PC-3 (cell line): ENCODE measurements around the gene C2orf78. TPM values are rescaled to one million over a fixed set of nuclear protein-coding genes. Genes with fewer than 3 reads are reported as not detected.

Experiments used
- ATAC-seq: fragments of 200-7000 bp; cut with Tn5 transposase; 2 replicates; pipeline ENCODE4 v1.9.1; 2020; ENCODE audit warnings: mild to moderate bottlenecking, moderate library complexity
- BruUV-seq: library from RNA; stranded (reverse); fragments of 400-500 nt; replicated peaks from 2 replicates; lab custom pipeline; 2021; lab: Mats Ljungman, UMichigan
- CTCF ChIA-PET: fragments of 300-600 bp; sonication (Branson Sonifier 250); formaldehyde crosslinking; loops from one replicate; lab custom pipeline; 2022; ENCODE audit warnings: antibody characterized with exemption; lab: Charles Lee
- POLR2A ChIA-PET: fragments of 300-600 bp; sonication (Branson Sonifier 250); formaldehyde crosslinking; loops from one replicate; lab custom pipeline; 2022; ENCODE audit warnings: antibody characterized with exemption; ENCODE audit not compliant: unreplicated experiment; lab: Charles Lee
- DNase-seq: peaks from one replicate; pipeline ENCODE4 v3.0.0-alpha.2; 2015
- H2AFZ ChIP-seq: fragments of 300-600 bp; sonication (generic); 2 replicates; pipeline ENCODE4 v1.6.0; 2016; ENCODE audit warnings: antibody characterized with exemption, low read length
- H3F3A ChIP-seq: fragments of 300-600 bp; sonication (generic); one replicate; pipeline ENCODE4 v1.6.0; 2017; ENCODE audit warnings: antibody characterized with exemption, low read length, control low read depth, mild to moderate bottlenecking; ENCODE audit not compliant: unreplicated experiment
- H3K27ac ChIP-seq: fragments of 300-600 bp; sonication (generic); 2 replicates; pipeline ENCODE4 v1.5.1; 2016; ENCODE audit warnings: mild to moderate bottlenecking, low read length
- H3K27me3 ChIP-seq: fragments of 300-600 bp; sonication (generic); 2 replicates; pipeline ENCODE4 v1.6.1; 2016; ENCODE audit warnings: low read length, mixed read lengths
- H3K36me3 ChIP-seq: fragments of 300-600 bp; sonication (generic); 2 replicates; pipeline ENCODE4 v1.6.1; 2016; ENCODE audit warnings: low read depth, mixed run types, low read length, mixed read lengths
- H3K4me1 ChIP-seq: fragments of 300-600 bp; sonication (generic); 2 replicates; pipeline ENCODE4 v1.5.1; 2016; ENCODE audit warnings: low read length; ENCODE audit not compliant: insufficient read depth
- H3K4me2 ChIP-seq: fragments of 300-600 bp; sonication (generic); 2 replicates; pipeline ENCODE4 v1.6.0; 2016; ENCODE audit warnings: low read length
- H3K4me3 ChIP-seq: fragments of 300-600 bp; sonication (generic); 2 replicates; pipeline ENCODE4 v1.5.1; 2016; ENCODE audit warnings: mild to moderate bottlenecking, low read length, mixed read lengths
- H3K79me2 ChIP-seq: fragments of 300-600 bp; sonication (generic); 2 replicates; pipeline ENCODE4 v1.6.1; 2017; ENCODE audit warnings: low read length, mixed read lengths
- H3K9ac ChIP-seq: fragments of 300-600 bp; sonication (generic); 2 replicates; pipeline ENCODE4 v1.6.0; 2016; ENCODE audit warnings: mild to moderate bottlenecking, low read length
- H3K9me2 ChIP-seq: fragments of 300-600 bp; sonication (generic); replicated peaks from 2 replicates; pipeline ENCODE4 v1.6.1; 2016; ENCODE audit warnings: mixed run types, low read length, mixed read lengths
- H3K9me3 ChIP-seq: fragments of 300-600 bp; sonication (generic); 2 replicates; pipeline ENCODE4 v1.6.1; 2016; ENCODE audit warnings: low read length, mixed read lengths
- H4K20me1 ChIP-seq: fragments of 300-600 bp; sonication (generic); 2 replicates; pipeline ENCODE4 v1.6.1; 2016; ENCODE audit warnings: low read length, mixed read lengths
- EZH2 ChIP-seq: fragments of 300-600 bp; sonication (generic); IDR thresholded peaks from one replicate; pipeline ENCODE4 v1.6.1; 2017; ENCODE audit warnings: antibody characterized with exemption, mild to moderate bottlenecking, low read length; ENCODE audit not compliant: unreplicated experiment
- EZH2phosphoT487 ChIP-seq: fragments of 300-600 bp; sonication (generic); IDR thresholded peaks from 2 replicates; pipeline ENCODE4 v1.6.1; 2018; ENCODE audit warnings: mild to moderate bottlenecking, antibody characterized with exemption, low read length, borderline replicate concordance
- intact Hi-C: fragments of 100-400 bp; cut with micrococcal nuclease; formaldehyde crosslinking; loops from 2 replicates; pipeline ENCODE4 v1.9.0; 2023
- total RNA-seq: library from RNA; depleted of rRNA; stranded (reverse); fragments of >200 nt; gene quantifications from 2 replicates; pipeline ENCODE4 v1.2.3, GENCODE V29; 2014
- TF ChIP-seq, protein P1 (sequence below): fragments of 300-600 bp; sonication (generic); conservative IDR thresholded peaks from 2 replicates; pipeline ENCODE4 v1.5.1; 2017; ENCODE audit warnings: antibody characterized with exemption, low read depth, mild to moderate bottlenecking, low read length

The C2orf78 gene
- total RNA-seq, 1 experiment from 2014 or later, result not detected

DNA sequence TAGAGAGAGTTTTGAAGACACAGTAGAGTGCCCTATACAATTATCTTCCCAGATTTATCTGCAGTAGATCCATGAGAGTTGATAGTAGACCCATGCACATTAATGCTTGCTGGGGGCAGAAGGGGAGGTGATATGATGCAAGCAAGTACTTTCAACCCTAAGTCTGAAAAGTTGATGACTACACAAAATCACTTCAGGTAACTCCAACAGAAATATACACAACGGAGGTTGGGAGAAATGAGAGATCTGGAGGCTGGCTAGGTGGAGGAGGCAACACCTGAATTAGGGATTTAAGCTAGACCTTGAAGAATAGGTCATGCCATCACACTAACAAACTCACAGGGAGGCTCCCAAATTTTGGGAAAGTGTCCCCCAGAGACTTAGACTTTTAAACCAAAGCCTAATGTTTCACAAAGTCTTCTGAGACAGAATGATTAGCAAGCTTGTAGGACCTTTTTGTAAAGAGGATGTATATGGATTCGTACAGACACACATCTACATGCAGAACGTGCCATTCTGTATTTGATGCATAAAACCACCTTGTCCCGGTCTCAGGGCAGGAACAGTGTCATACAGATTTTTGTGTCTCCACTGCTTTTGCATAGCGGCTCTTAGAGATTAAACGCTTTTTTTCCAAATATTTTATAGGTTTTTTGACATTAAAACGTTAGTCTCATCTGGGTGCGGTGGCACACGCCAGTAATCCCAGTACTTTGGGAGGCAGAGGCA, 43.8 kb downstream of the C2orf78 start:
- H4K20me1 ChIP-seq, result no peaks in the 10 kb centered on the region
- CTCF ChIA-PET, result interaction anchor here (0.5 to 1.5 kb wide), 10 partner anchors 11 to 323 kb away, joined by 3 to 10 read pairs (median 6); no protein-coding TSS in a partner anchor
- no peak overlapping the region for H3K9ac ChIP-seq
- H3F3A ChIP-seq, result no peaks in the 10 kb centered on the region
- intact Hi-C loops, result loop anchor here (2.0 kb wide), 1 partner anchor 99 kb away; the partner anchor contains the start of gene DGUOK
- H2AFZ ChIP-seq, result peak overlapping the region; percentile 90
- ATAC-seq (no peak), DNase-seq (no peak)
- no TSS peak for BruUV-seq
- no peaks in the 10 kb centered on the region for H3K9me2 ChIP-seq
- H3K4me2 ChIP-seq, result peak overlapping the region; percentile 90
- peak overlapping the region; percentile 82; the same call in 1 of the 2 replicates for H3K4me3 ChIP-seq
- POLR2A ChIA-PET, result interaction anchor here (0.6 to 0.8 kb wide), 6 partner anchors 80 to 354 kb away, joined by 3 to 9 read pairs (median 6); no protein-coding TSS in a partner anchor
- no peak overlapping the region for H3K27ac ChIP-seq
- H3K4me1 ChIP-seq, result peaks cover 56% of the 10 kb centered on the region
- no peaks in the 10 kb centered on the region for H3K9me3 ChIP-seq
- TF ChIP-seq, protein P1, sequence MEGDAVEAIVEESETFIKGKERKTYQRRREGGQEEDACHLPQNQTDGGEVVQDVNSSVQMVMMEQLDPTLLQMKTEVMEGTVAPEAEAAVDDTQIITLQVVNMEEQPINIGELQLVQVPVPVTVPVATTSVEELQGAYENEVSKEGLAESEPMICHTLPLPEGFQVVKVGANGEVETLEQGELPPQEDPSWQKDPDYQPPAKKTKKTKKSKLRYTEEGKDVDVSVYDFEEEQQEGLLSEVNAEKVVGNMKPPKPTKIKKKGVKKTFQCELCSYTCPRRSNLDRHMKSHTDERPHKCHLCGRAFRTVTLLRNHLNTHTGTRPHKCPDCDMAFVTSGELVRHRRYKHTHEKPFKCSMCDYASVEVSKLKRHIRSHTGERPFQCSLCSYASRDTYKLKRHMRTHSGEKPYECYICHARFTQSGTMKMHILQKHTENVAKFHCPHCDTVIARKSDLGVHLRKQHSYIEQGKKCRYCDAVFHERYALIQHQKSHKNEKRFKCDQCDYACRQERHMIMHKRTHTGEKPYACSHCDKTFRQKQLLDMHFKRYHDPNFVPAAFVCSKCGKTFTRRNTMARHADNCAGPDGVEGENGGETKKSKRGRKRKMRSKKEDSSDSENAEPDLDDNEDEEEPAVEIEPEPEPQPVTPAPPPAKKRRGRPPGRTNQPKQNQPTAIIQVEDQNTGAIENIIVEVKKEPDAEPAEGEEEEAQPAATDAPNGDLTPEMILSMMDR, result no peak
- TF ChIP-seq EZH2phosphoT487, result no peak
- TF ChIP-seq EZH2, result no peak
- H3K36me3 ChIP-seq, result peaks cover 11% of the 10 kb centered on the region; the same call in 1 of the 2 replicates
- peaks cover 21% of the 10 kb centered on the region for H3K79me2 ChIP-seq
- no peaks in the 10 kb centered on the region for H3K27me3 ChIP-seq

DNA sequence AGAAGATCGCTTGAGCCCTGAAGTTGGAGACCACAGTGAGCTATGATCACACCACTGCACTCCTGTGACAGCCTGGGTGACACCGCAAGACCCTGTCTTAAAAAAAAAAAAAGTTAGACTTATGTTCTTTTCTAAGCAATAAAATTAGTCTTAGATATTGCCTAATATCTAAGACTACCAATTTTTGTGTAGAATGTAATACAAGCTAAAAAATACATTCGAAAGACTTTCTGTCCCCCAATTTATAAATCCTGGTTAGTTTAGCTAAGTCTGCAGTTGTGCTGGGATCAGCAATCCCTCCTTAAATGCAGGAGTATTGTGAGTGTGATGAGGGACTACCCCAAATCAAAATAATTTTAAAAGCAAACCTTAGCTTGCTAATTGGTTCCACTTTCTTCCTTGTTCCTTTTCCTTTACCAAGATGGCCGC, 44.4 kb downstream of the C2orf78 start:
- BruUV-seq, result TSS peak; percentile 14

More for the DNA sequence above, 44.4 kb downstream of the C2orf78 start:
- Histone ChIP-seq H3K27ac (no peak overlapping the region), H3K4me2 (peak overlapping the region; percentile 90), H3K79me2 (peaks cover 21% of the 10 kb centered on the region), H2AFZ (peak overlapping the region; percentile 90), H3K4me1 (peaks cover 54% of the 10 kb centered on the region), H3K9ac (peak overlapping the region; percentile 92; the same call in 1 of the 2 replicates), H3K27me3 (no peaks in the 10 kb centered on the region), H3F3A (no peaks in the 10 kb centered on the region), H4K20me1 (no peaks in the 10 kb centered on the region), H3K9me3 (no peaks in the 10 kb centered on the region), H3K36me3 (peaks cover 12% of the 10 kb centered on the region), H3K9me2 (no peaks in the 10 kb centered on the region), H3K4me3 (peak overlapping the region; percentile 82)
- ChIA-PET CTCF (interaction anchor here (0.5 to 1.4 kb wide), 5 partner anchors 11 to 159 kb away, joined by 3 to 10 read pairs (median 4); no protein-coding TSS in a partner anchor), POLR2A (interaction anchor here (0.6 to 0.8 kb wide), 6 partner anchors 81 to 353 kb away, joined by 3 to 9 read pairs (median 6); no protein-coding TSS in a partner anchor)
- ATAC-seq (no peak), DNase-seq (no peak)
- intact Hi-C loops, result loop anchor here (2.0 kb wide), 1 partner anchor 98 kb away; the partner anchor contains the start of gene DGUOK
- TF ChIP-seq EZH2 (no peak), EZH2phosphoT487 (no peak)
- TF ChIP-seq, protein P1, result no peak
